Activated B cell treated with CpG ODN at 0.5 μM for 24 hours (primary cell): ENCODE data around the gene EXD3. TPM values are rescaled to one million over a fixed set of nuclear protein-coding genes. Genes with fewer than 3 reads are reported as not detected.

Experiments used
- ATAC-seq: fragments of 200-7000 bp; cut with Tn5 transposase; one replicate; pipeline ENCODE4 v1.10.0; 2021; ENCODE audit warnings: low read depth, mild to moderate bottlenecking, moderate library complexity
- CTCF ChIA-PET: fragments of 350-600 bp; sonication (Branson Sonifier 250); formaldehyde crosslinking; loops from one replicate; lab custom pipeline; 2021; ENCODE audit warnings: antibody characterized with exemption; lab: Charles Lee
- POLR2A ChIA-PET: fragments of 350-600 bp; sonication (Branson Sonifier 250); formaldehyde crosslinking; loops from one replicate; lab custom pipeline; 2021; ENCODE audit warnings: antibody characterized with exemption; lab: Charles Lee
- DNase-seq: peaks from one replicate; pipeline ENCODE4 v3.0.0; 2022
- H3K27ac Mint-ChIP-seq: one replicate; pipeline ENCODE4 v1.8.0; 2020; ENCODE audit warnings: mixed read lengths
- H3K27me3 Mint-ChIP-seq: one replicate; pipeline ENCODE4 v1.8.0; 2021; ENCODE audit warnings: mixed read lengths
- H3K36me3 Mint-ChIP-seq: one replicate; pipeline ENCODE4 v1.8.0; 2021; ENCODE audit warnings: low read depth, mixed read lengths
- H3K4me1 Mint-ChIP-seq: one replicate; pipeline ENCODE4 v1.8.0; 2021; ENCODE audit warnings: mixed read lengths
- H3K4me3 Mint-ChIP-seq: one replicate; pipeline ENCODE4 v1.8.0; 2020; ENCODE audit warnings: mild to moderate bottlenecking, mixed read lengths
- H3K9me3 Mint-ChIP-seq: one replicate; pipeline ENCODE4 v1.8.0; 2020; ENCODE audit warnings: mixed read lengths
- CTCF ChIP-seq: fragments of 200-600 bp; IDR thresholded peaks from one replicate; pipeline ENCODE4 v1.8.0; 2022; ENCODE audit warnings: antibody characterized with exemption, mild to moderate bottlenecking
- intact Hi-C: fragments of 100-400 bp; cut with micrococcal nuclease; formaldehyde crosslinking; loops from one replicate; pipeline ENCODE4 v1.15.1; 2024
- total RNA-seq: library from RNA; stranded (reverse); gene quantifications from 2 replicates; pipeline ENCODE4 v1.2.3, GENCODE V29; 2022

EXD3 gene
- total RNA-seq, 1 donor from 2014 or later: 12.8 TPM

GRCh38 chr9:137408651-137409405, 14.1 kb downstream of the EXD3 start:
- intact Hi-C loops: no loop called here
- POLR2A ChIA-PET: interaction anchor here (0.6 to 0.8 kb wide), 2 partner anchors 14 kb away, joined by 3 to 4 read pairs; partner anchors contain the start of genes EXD3 and NOXA1

GRCh38 chr9:137407590-137408300, 15.2 kb downstream of the EXD3 start:
- no peak for ATAC-seq
- intact Hi-C loops: loop anchor here (1.0 to 2.0 kb wide), 2 partner anchors 105 to 113 kb away; partner anchors contain the start of gene NRARP

More at GRCh38 chr9:137408651-137409405, 14.1 kb downstream of the EXD3 start:
- CTCF ChIA-PET: no interaction called here
- Mint-ChIP-seq H3K27me3 (peaks cover 2% of the 10 kb centered on the region), H3K9me3 (no peaks in the 10 kb centered on the region), H3K4me3 (no peak overlapping the region), H3K27ac (no peak overlapping the region), H3K4me1 (peaks cover 17% of the 10 kb centered on the region), H3K36me3 (no peaks in the 10 kb centered on the region)
- DNase-seq (no peak), ATAC-seq (no peak)
- no peak for TF ChIP-seq CTCF

GRCh38 chr9:137406876-137407589, 15.9 kb downstream of the EXD3 start:
- CTCF ChIA-PET: interaction anchor here (0.9 kb wide), 1 partner anchor 104 kb away, joined by 3 read pairs; no protein-coding TSS in a partner anchor
- TF ChIP-seq CTCF: no peak
- no peak overlapping the region for H3K4me3 Mint-ChIP-seq
- DNase-seq (peak; percentile 55), ATAC-seq (peak; percentile 81)
- H3K9me3 Mint-ChIP-seq: peaks cover 6% of the 10 kb centered on the region
- intact Hi-C loops: loop anchor here (1.0 to 2.0 kb wide), 2 partner anchors 105 to 112 kb away; partner anchors contain the start of gene NRARP
- POLR2A ChIA-PET: no interaction called here
- H3K27ac Mint-ChIP-seq: no peak overlapping the region
- H3K27me3 Mint-ChIP-seq: peaks cover 2% of the 10 kb centered on the region
- peaks cover 7% of the 10 kb centered on the region for H3K36me3 Mint-ChIP-seq
- H3K4me1 Mint-ChIP-seq: peaks cover 21% of the 10 kb centered on the region

More at GRCh38 chr9:137407590-137408300, 15.2 kb downstream of the EXD3 start:
- Mint-ChIP-seq H3K4me3 (no peak overlapping the region), H3K36me3 (peaks cover 1% of the 10 kb centered on the region), H3K27ac (no peak overlapping the region), H3K9me3 (peaks cover under 1% of the 10 kb centered on the region), H3K27me3 (peaks cover 2% of the 10 kb centered on the region), H3K4me1 (peaks cover 14% of the 10 kb centered on the region)
- POLR2A ChIA-PET: no interaction called here
- CTCF ChIA-PET: no interaction called here
- DNase-seq: no peak
- no peak for TF ChIP-seq CTCF

GRCh38 chr9:137406085-137406760, 16.7 kb downstream of the EXD3 start:
- Mint-ChIP-seq H3K4me3 (no peak overlapping the region), H3K36me3 (peaks cover 7% of the 10 kb centered on the region), H3K9me3 (peaks cover 6% of the 10 kb centered on the region), H3K27me3 (peaks cover 2% of the 10 kb centered on the region), H3K27ac (no peak overlapping the region), H3K4me1 (peaks cover 16% of the 10 kb centered on the region)
- TF ChIP-seq CTCF: no peak
- intact Hi-C loops: loop anchor here (2.0 kb wide), 1 partner anchor 111 kb away; no protein-coding TSS in a partner anchor
- CTCF ChIA-PET: interaction anchor here (0.9 kb wide), 1 partner anchor 103 kb away, joined by 3 read pairs; no protein-coding TSS in a partner anchor
- POLR2A ChIA-PET: interaction anchor here (0.7 kb wide), 2 partner anchors 104 to 183 kb away, joined by 4 to 6 read pairs; partner anchors contain the start of gene NRARP
- no peak for DNase-seq
- ATAC-seq: no peak
